Chondrocyte (in vitro differentiated cells): ENCODE measurements around the gene KBTBD13. TPM values are rescaled to one million over a fixed set of nuclear protein-coding genes. Genes with fewer than 3 reads are reported as not detected.
A peak's percentile ranks its signal among the peaks of the same experiment; 100 is the strongest.

Experiments
- DNase-seq: peaks from one replicate; pipeline ENCODE4 v3.0.0; 2021; ENCODE audit warnings: mixed read lengths, low spot score
- H3K27ac Mint-ChIP-seq: one replicate; pipeline ENCODE4 v1.8.0; 2021; ENCODE audit warnings: mild to moderate bottlenecking, moderate library complexity, mixed read lengths; ENCODE audit not compliant: unreplicated experiment
- H3K27me3 Mint-ChIP-seq: 2 replicates; pipeline ENCODE4 v1.8.0; 2021; ENCODE audit warnings: low read depth, mixed read lengths
- H3K36me3 Mint-ChIP-seq: 2 replicates; pipeline ENCODE4 v1.8.0; 2021; ENCODE audit warnings: low read depth, mixed read lengths
- H3K4me1 Mint-ChIP-seq: 2 replicates; pipeline ENCODE4 v1.8.0; 2021; ENCODE audit warnings: low read depth, mild to moderate bottlenecking, mixed read lengths
- H3K4me3 Mint-ChIP-seq: one replicate; pipeline ENCODE4 v1.8.0; 2021; ENCODE audit warnings: mild to moderate bottlenecking, moderate library complexity, mixed read lengths; ENCODE audit not compliant: unreplicated experiment
- H3K9me3 Mint-ChIP-seq: 2 replicates; pipeline ENCODE4 v1.8.0; 2021; ENCODE audit warnings: low read depth, mixed read lengths
- total RNA-seq: library from RNA; stranded (reverse); gene quantifications from 3 replicates; pipeline ENCODE4 v1.2.1, GENCODE V29; 2021
- TF ChIP-seq, protein P1 (sequence below): fragments of 200-600 bp; sonication (generic); IDR thresholded peaks from 2 replicates; pipeline ENCODE4 v1.5.0; 2021; ENCODE audit warnings: antibody characterized with exemption, mild to moderate bottlenecking, moderate library complexity

The KBTBD13 gene
- total RNA-seq, 1 donor from 2014 or later = not detected

- peaks cover 41% of the 10 kb centered on the region for H3K4me1 Mint-ChIP-seq
- H3K27me3 Mint-ChIP-seq = no peaks in the 10 kb centered on the region
Observed at GRCh38 chr15:65057549-65057940, 19.0 kb upstream of the KBTBD13 start.

DNA sequence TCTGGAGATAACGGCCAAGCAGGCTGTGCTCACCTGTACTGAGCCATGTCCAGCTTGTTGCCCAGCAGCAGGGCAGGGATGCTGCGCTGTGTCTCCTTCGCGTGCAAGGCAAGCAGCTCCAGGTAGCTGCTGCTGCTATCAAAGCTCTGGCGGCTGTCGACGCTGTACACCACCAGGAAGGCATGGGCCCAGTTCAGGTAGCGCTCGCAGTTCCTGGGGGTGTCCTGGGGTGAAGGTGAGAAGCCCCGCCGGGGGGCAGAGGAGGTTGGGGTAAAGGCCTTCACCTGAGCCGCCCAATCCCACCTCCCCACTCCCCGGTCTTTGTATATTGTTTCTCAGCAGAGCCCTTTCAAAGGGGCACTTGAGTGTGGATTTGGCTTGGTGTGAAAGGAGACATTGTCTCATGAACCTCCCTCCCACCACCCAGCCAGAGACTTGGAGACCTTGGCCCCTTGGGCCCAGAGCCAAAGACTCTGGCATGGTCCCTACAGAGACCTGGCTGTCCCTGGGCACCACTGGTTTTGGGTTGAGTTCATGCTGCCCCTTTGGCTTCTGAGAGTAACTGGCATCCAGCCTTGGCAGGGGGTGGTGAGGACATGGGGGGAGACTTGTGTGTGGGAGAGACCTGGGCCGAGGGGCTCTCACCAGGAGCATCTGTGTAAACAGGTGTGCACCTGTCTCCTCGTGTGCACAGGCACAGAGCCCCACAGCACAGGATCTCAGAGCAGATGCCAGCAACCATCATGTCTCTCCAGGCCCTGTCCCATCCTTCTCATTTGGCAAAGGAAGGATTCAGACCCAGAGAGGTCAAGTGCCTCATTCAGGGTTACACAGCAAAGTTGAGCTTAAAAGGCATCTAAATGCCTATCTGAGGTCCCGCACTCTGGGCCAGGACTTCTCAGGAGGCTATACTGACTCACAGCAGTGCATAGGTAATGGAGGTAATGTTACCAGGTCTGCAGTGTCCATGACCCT is 17.9 kb upstream of the KBTBD13 start:
- Mint-ChIP-seq H3K9me3 (peaks cover 2% of the 10 kb centered on the region), H3K4me1 (peaks cover 50% of the 10 kb centered on the region), H3K27me3 (no peaks in the 10 kb centered on the region), H3K27ac (no peak overlapping the region), H3K4me3 (no peak overlapping the region), H3K36me3 (peaks cover 2% of the 10 kb centered on the region)
- no peak for DNase-seq
- TF ChIP-seq, protein P1, sequence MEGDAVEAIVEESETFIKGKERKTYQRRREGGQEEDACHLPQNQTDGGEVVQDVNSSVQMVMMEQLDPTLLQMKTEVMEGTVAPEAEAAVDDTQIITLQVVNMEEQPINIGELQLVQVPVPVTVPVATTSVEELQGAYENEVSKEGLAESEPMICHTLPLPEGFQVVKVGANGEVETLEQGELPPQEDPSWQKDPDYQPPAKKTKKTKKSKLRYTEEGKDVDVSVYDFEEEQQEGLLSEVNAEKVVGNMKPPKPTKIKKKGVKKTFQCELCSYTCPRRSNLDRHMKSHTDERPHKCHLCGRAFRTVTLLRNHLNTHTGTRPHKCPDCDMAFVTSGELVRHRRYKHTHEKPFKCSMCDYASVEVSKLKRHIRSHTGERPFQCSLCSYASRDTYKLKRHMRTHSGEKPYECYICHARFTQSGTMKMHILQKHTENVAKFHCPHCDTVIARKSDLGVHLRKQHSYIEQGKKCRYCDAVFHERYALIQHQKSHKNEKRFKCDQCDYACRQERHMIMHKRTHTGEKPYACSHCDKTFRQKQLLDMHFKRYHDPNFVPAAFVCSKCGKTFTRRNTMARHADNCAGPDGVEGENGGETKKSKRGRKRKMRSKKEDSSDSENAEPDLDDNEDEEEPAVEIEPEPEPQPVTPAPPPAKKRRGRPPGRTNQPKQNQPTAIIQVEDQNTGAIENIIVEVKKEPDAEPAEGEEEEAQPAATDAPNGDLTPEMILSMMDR = no peak

More at GRCh38 chr15:65057549-65057940, 19.0 kb upstream of the KBTBD13 start:
- peaks cover 2% of the 10 kb centered on the region for H3K36me3 Mint-ChIP-seq
- no peak for DNase-seq
- TF ChIP-seq, protein P1 = no peak
- no peak overlapping the region for H3K27ac Mint-ChIP-seq
- H3K9me3 Mint-ChIP-seq = peaks cover 2% of the 10 kb centered on the region
- H3K4me3 Mint-ChIP-seq = no peak overlapping the region

DNA sequence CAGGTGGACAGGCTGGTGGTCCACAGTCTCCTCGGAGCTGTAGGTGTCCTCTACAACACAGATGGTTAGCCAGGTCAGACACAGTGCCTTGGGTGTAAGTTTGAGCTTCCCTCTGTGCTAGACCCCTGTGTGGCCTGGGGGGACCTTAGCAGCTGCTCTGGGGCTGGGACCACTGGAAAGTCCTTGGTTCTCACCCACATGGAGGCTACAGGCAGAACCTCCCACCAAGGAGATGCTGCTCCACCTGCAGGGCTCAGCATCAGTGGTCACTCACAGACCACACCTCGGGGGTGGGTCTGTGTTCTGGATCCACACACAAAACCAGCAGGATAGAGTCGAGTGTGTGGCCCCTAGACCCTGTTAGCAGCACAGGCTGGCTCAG is 17.2 kb upstream of the KBTBD13 start:
- H3K4me1 Mint-ChIP-seq = peaks cover 50% of the 10 kb centered on the region

DNA sequence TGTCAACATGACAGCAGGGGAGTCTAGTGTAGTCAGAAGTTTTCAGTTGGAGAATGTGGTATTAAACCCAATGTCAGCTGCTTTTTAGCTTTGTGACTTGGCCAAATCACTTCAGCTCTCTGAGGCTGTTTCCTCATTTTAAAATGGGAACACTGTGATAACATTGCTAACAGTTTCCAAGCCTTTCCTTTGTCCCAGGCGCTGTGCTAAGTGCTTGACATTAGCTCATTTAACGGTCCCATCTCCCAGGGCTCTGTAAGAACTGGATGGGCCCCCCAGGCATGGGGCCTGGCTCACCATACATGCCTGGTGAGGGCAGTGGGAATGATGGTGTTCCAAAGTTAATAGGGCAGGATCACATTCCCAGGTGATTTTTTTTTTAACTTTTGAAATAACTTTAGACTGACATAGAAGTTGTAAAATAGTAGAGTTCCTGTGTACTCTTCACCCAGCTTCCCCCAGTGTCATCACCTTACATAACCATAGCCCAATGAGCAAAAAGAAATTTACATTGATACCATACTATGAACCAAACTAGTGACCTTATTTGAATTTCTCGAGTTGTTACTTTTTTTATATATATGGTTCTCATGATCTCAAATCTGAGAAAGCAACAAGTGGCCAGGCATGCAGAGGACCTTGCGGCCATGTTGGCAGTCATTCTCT is 16.5 kb upstream of the KBTBD13 start:
- peaks cover 2% of the 10 kb centered on the region for H3K9me3 Mint-ChIP-seq
- peaks cover 2% of the 10 kb centered on the region for H3K36me3 Mint-ChIP-seq
- TF ChIP-seq, protein P1 = no peak
- H3K27ac Mint-ChIP-seq = no peak overlapping the region
- no peaks in the 10 kb centered on the region for H3K27me3 Mint-ChIP-seq
- no peak overlapping the region for H3K4me3 Mint-ChIP-seq
- H3K4me1 Mint-ChIP-seq = peaks cover 50% of the 10 kb centered on the region
- DNase-seq = no peak

More for the DNA sequence above, 17.2 kb upstream of the KBTBD13 start:
- Mint-ChIP-seq H3K27ac (no peak overlapping the region), H3K4me3 (no peak overlapping the region), H3K27me3 (no peaks in the 10 kb centered on the region), H3K36me3 (peaks cover 2% of the 10 kb centered on the region), H3K9me3 (peaks cover 2% of the 10 kb centered on the region)
- TF ChIP-seq, protein P1 = no peak
- no peak for DNase-seq

DNA sequence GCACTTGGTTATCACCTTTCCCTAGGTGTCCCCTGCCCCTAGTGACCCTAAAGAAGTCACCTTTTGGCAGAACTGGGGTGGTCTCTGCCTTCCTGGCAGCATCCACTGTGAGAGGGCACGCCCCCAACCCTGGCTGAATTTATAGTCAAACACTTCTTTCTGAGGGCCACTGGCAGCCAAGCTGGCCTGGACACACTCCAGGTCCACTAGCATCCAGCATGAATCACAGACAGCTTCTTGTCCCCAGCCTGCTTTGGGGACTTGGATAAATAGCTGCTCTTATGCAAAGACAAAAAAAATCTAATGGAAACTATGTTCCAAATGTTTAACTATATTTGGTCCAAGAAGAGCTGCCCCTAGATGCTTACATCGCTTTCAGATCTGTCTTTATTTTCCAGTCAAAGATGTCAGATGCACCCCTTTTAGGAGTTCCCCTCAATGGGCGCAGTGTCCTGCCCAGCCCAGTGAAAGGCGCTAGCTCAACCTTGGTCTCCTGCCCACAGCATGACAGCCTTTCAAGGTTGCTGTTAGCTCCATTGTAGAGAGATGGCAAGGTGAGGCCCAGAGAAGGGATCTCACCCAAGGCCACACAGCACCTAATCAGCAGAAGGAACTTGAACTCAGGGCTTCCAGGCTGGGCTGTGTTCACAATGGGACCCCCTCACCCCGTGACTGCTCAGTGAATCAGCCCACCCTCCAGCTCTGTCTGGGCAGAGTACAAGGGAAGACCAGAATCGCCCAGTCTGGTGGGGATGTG is 15.7 kb upstream of the KBTBD13 start:
- H3K27ac Mint-ChIP-seq = peak overlapping the region; percentile 8
- peaks cover 2% of the 10 kb centered on the region for H3K9me3 Mint-ChIP-seq
- H3K4me3 Mint-ChIP-seq = no peak overlapping the region
- no peak for DNase-seq
- H3K27me3 Mint-ChIP-seq = no peaks in the 10 kb centered on the region
- peaks cover 2% of the 10 kb centered on the region for H3K36me3 Mint-ChIP-seq
- H3K4me1 Mint-ChIP-seq = peaks cover 50% of the 10 kb centered on the region
- TF ChIP-seq, protein P1 = no peak
